GM19193 (cell line): ENCODE measurements around the gene CGNL1.

Experiments
- POLR2A ChIP-seq: IDR thresholded peaks from 4 replicates; pipeline ENCODE4 v1.6.1; 2011; ENCODE audit not compliant: insufficient read depth, insufficient read length; ENCODE audit errors: extremely low read depth

CGNL1 gene

DNA sequence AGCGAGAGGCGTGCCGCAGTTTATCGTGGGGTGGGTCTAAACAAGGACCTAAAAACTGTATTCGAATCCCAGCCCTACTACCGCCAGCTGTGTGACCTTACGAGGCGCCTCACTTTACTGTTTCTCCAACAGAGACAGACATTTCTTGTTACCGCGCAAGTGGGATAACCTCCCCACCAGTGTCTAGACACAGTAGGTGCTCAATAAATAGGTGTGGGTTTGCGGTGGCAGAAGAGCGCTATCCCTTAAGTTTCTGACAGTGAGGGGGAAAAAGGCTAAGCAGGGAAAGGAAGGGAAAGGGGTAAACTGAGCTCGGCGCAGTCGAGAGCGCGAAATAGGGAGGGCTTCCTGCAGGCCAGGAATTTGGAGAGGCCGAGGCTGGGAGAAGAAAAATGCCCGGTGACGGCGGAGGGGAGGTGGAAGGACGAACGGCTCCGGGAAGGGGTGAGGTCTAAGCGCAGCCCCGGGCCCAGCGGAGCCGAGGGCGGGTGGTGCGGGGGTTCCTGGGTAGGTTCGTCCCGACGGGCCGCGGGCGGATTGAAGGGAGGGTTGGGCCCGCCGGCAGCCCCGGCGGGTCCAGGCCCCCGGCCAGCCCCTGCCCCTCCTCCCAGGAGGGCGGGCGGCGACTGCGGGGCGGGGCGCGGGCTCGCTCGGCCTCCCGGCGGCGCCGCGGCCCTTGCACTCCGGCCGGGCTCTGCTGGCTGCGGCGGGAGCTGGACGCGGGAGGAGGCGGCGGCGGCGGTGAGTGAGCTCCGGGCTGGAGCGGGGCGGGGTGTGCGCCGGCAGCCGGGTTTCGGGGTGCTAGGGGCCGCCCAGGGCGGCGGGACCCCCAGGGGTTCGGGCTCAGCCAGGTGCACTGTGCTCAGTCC, at the start of gene CGNL1:
CGNL1 (plus strand) TSS at position 679 of the 869 bp plus-strand sequence. CDS start 61,495 bp downstream, outside the sequence.
- no peak for TF ChIP-seq POLR2A

DNA sequence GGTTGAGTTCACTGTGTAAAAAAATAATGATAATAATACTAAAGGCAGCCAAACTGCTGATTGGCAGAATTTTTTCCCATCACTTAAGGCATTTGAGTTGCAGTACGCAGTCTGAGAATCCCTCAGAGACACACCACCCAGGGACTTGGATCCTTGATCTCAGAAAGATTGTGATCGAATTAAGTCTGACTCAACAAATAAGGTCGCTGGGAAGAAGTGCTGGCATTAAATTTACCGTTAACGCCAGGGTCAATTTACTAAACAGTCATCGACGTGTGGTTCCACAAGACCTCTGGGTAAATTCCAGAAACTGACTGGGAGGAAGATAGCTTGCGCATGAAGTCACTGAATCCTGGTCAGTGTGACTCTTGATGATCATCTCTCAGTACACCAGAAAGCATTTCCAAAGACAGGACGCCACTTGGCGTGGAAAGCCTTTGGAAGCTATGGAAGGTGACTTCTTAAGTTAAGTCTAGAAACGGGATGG, 48.3 kb upstream of the CGNL1 start:
- no peak for TF ChIP-seq POLR2A

DNA sequence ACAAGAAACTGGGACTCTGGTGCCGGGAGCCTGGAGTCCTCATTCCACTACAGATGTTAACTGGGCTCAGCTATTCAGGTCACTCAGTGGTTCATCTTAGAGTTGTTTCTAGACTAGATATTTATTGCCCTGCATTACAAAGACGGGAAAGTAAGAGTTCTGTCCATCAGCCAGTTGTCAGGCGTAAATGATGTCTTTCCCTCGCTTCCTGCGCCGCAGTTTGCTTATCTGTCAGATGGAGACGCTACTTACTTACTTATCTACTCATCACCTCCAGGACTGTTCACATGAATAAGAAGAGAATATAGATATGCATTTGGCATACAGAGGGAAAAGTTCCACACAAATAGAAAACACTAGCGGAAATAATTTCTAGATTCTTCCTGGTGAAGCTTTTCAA, 47.8 kb upstream of the CGNL1 start:
- no peak for TF ChIP-seq POLR2A

DNA sequence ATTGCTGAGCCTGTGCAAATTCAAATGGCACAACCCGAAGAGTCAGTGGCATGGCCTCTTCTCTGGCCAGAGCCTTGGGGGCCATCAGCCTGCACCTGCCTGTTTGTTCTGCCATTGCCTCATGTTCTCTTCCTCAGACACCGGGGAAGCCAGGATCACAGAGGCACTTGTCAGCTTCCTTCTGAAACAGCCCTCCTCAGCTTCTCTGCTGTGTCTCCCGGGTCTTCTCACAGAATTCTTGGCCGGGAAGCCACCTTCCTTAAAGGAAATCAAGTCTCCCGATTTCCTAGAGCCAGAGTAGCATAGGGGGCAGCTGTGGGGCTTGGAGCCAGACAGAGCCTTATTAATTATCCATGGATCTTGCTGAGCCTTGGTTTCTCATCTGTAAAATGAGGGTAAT, 47.4 kb upstream of the CGNL1 start:
- TF ChIP-seq POLR2A: no peak

DNA sequence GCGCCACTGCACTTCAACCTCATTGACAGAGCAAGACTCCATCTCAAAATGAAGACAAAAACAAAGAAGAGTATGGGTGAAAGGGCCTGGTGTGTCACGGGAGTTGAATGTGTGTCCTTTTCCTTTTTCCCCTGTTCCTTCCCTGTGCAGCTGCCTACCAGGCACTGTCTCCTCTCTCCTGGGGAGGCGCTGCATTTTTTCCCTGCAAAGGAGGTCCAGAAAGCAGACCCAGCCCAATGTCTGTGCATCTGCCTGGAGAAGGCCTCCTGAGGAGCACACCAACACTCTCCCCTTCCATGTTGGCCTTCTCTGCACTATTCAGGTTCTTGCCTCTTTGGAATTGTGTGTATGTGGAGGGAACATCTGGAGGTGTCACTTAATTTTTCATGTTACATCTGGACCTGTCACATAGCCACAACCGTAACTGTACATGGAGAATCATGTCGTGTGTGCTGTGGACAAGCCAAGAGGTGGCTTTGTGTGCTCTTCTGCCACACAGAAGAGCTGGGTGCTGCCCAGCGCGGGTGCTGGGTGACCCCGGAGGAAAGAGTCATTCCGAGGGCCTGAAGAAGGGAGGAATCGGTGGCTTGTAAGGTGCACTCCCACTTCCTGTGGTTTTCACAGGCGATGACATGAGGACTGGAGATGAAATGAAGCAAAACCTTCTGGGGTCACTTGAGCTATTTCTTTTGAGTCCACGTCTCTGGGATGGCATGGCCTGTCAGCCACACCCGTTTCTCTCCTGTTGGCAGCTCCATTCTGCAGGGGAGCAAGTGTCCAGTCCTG, 46.5 kb upstream of the CGNL1 start:
- TF ChIP-seq POLR2A: no peak

DNA sequence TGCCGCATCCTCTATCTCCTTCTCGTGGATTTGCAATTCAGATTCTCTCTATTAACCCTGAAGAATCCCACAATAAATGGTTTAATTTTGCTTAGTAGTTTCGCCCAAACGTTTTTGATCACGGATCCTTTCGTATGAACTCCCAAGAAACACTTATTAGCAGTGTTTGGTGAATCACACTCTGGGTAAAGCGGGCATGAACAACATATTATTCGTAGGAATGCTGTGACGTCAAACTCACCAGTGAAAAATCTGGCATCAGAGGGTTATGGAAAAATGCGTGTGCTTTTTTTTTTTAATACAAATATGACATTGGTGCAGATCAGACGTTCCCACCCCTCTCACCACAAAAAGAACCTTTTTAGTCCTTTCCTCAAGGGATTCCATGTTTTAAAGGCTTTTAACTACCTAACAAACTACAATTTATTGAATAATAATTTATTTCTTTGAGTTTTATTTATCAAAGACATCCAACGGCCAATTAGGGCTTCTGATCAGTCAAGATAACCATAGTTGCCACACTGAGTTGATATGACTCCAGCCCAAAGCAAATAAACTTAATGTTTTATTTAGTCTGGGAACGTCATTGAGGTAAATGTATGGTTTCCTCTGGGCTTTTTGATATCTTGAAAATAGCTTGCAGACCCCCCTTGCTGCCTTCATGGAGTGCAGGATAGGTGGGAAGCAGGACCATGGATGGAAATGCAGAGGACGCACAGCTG, 45.5 kb upstream of the CGNL1 start:
- TF ChIP-seq POLR2A: no peak

DNA sequence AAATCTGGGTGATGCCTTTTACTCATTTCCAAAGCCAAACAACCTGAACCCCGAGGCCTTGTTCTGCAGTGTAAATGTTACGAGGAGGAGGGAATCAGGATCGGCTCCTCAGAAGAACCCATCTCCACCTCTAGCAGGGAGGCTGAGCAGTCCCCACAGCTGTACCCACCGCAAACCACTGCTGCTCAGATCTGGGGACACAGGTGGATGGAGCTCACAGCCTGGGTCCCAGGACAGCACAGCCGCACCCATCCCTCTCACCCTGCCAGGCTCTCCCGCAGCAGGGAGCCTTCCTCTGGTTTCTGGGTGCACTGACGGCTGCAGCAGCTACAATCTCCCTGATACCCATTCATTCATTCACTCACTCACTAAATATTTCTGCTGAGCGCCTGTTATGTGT, 44.0 kb upstream of the CGNL1 start:
- TF ChIP-seq POLR2A: no peak

GRCh38 chr15:57333487-57333886, 42.8 kb upstream of the CGNL1 start:
- no peak for TF ChIP-seq POLR2A

DNA sequence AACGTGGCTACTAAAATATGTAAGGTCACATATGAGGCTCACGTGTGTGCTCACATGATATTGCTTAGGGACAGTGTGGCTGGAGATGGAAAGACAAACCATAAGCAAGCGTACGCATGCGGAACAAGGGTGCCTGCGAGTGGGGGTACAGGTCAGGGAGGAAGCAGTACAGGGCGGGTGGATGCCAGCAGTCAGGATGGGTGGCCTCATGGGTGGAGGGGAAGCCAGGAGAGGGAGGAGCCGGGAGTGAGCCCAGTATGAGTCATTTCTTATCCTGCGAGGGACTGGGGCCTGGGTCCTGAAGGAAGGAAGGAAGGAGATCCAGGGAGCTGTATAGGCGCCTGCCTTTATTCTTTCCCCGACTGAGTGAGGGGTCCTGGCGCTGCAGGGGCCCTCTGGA, 42.0 kb upstream of the CGNL1 start:
- no peak for TF ChIP-seq POLR2A

- TF ChIP-seq POLR2A: no peak
Observed at GRCh38 chr15:57335293-57335715, 41.0 kb upstream of the CGNL1 start.

DNA sequence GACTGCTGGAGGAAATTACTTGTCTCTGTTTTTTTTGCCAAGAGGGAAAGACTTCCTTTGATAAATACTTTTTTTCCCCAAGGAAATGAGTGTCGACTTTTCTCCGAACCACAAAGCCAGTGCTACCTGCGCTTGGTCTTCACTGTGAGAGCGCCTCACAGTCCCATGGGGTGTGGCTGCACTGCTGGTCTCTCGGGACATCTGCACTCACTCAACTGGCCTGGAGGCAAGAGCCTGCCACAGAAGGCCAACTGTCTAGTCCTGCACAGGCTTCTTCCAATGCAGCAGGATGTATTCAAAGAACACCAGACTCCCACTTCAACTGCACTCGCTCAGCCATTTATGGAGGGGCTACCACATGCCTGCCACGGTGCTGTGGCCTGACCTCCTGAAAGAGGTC, 40.6 kb upstream of the CGNL1 start:
- TF ChIP-seq POLR2A: no peak

DNA sequence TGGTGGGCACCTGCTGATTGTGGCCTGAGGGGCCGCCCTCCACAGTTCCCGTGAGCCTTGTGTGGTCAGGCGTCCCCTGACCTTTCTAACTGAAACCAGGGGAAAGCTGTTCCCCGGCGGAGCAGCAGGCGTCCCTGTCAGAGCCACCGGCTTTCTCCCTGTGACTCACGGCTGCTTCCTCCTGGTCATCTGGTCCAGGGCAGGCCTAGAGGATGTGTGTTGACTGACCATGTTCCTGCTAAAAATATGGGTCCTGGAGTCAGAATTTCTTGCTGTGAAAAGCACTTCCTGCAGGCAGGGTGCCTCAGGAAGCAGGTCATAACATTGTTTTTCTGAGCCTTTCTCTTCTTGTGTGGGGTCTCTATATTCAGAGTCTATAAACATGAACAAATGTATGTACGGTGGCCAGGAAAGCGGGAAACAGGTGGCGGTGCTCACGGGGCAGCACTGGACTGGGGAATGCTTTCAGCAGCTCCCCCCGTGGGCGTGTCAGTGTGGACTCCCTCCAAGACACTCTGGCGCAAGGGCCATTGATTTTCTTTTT, 38.4 kb upstream of the CGNL1 start:
- no peak for TF ChIP-seq POLR2A

DNA sequence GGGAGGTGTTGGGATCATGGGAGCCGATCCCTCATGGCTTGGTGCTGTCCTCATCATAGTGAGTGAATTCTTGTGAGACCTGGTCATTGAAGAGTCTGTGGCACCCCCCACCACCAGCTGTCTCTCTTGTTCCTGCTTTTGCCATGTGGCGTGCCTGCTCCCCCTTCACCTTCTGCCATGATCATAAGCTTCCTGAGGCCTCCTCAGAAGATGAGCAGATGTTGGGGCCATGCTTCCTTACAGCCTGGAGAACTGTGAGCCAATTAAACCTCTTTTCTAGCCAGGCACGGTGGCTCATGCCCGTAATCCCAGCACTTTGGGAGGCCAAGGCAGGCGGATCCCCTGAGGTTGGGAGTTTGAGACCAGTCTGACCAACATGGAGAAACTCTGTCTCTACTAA, 37.0 kb upstream of the CGNL1 start:
- no peak for TF ChIP-seq POLR2A

DNA sequence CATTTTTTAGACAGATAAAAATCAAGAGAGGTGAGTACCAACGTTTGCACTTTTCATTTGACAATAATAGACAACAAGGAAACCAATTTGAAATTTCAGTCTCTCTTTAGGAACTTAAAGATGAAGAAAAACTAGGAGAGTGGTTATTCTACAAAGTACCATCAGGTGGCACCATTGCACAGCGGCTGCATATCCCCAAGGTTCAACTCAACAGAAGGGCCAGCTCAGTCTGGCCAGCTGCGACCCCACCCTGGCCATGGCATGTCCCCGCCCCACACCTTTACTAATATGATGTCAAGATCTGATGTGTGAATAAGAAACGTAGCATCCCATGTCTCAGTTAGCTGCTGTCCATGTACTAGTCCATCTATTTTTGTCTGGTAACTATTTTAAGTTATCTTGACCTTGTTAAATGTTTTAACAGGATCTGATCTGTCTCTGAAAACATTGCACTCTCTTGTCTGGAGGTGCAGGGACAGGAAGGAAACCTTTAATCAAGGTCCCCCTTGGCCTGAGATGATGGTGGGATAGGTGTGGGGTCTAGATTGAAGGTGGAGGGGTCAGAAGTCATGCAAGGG, 35.5 kb upstream of the CGNL1 start:
- TF ChIP-seq POLR2A: no peak
